ENCODE measurements around the gene FAM20C. TPM values are rescaled to one million over a fixed set of nuclear protein-coding genes. Genes with fewer than 3 reads are reported as not detected.

The FAM20C gene
- total RNA-seq, 1 experiment from 2014 or later: 35.8 TPM

DNA sequence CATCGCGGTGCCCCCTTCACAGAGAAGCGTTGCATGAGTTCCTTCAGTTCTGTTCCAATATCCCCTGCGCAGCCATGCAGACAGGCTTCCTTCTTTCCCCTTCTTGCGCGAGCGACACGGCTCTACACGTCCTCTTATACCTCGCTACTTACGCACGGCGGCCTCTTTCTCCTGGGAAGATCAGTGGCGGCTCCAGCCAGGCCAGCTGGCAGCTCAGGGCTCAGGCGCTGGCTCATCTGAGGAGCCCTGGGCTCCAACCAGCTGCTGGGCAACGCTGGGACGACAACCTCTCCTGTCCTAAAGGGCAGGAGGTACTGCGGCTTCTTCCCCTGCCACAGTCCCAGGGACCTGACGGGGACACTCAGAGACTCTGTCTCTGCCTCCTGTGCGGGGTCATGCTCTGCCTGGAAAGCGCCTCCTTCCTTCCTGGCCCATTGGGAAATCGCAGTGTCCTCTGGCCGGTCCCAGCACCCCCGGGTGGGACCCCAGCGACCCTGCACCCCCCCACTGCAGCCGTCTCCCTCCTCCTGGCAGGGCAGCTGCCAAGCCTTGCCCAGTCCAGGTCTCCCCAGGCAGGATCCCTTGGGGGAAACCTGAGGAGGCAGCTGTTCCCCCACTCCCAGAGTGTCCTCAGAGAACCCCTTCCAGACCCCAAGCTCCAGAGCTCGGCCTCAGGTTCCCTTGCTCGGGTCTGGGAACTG lies 5.0 kb upstream of the FAM20C start:
- H3K36me3 ChIP-seq (ENCODE audit: insufficient read depth, low read length, poor library complexity, severe bottlenecking): no peaks in the 10 kb centered on the region
- no peaks in the 10 kb centered on the region for H3K9me3 ChIP-seq (ENCODE audit: low read depth, low read length, poor library complexity, severe bottlenecking)
- H3K4me1 ChIP-seq (ENCODE audit: insufficient read depth, low read length, poor library complexity, severe bottlenecking): peaks cover 11% of the 10 kb centered on the region
- intact Hi-C loops (cut with micrococcal nuclease; ENCODE audit: unreplicated experiment): no loop called here
- no peak overlapping the region for H3K27ac ChIP-seq (ENCODE audit: low read depth, low read length, poor library complexity, severe bottlenecking)
- H3K4me3 ChIP-seq (ENCODE audit: low read depth, low read length, poor library complexity, severe bottlenecking): no peak overlapping the region
- ChIA-PET POLR2A (ENCODE audit: low non-redundant PET) (no interaction called here), CTCF (no interaction called here)
- TF ChIP-seq, protein P1, sequence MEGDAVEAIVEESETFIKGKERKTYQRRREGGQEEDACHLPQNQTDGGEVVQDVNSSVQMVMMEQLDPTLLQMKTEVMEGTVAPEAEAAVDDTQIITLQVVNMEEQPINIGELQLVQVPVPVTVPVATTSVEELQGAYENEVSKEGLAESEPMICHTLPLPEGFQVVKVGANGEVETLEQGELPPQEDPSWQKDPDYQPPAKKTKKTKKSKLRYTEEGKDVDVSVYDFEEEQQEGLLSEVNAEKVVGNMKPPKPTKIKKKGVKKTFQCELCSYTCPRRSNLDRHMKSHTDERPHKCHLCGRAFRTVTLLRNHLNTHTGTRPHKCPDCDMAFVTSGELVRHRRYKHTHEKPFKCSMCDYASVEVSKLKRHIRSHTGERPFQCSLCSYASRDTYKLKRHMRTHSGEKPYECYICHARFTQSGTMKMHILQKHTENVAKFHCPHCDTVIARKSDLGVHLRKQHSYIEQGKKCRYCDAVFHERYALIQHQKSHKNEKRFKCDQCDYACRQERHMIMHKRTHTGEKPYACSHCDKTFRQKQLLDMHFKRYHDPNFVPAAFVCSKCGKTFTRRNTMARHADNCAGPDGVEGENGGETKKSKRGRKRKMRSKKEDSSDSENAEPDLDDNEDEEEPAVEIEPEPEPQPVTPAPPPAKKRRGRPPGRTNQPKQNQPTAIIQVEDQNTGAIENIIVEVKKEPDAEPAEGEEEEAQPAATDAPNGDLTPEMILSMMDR (conservative IDR thresholded peaks at IDR 0.05; ENCODE audit: low read depth, low read length): no peak
- TF ChIP-seq EZH2 (IDR thresholded peaks at IDR 0.05; ENCODE audit: borderline replicate concordance, low read depth, low read length, poor library complexity, severe bottlenecking): no peak
- DNase-seq (ENCODE audit: low spot score): no peak
- no TSS peak for BruUV-seq (replicated peaks)
- no peaks in the 10 kb centered on the region for H3K27me3 ChIP-seq (replicated peaks; ENCODE audit: insufficient read depth, low read depth, low read length, poor library complexity)

- CTCF ChIA-PET: no interaction called here
- POLR2A ChIA-PET (ENCODE audit: low non-redundant PET): no interaction called here
- no TSS peak for BruUV-seq (replicated peaks)
- DNase-seq (ENCODE audit: low spot score): no peak
- no peaks in the 10 kb centered on the region for H3K27me3 ChIP-seq (replicated peaks; ENCODE audit: insufficient read depth, low read depth, low read length, poor library complexity)
- H3K9me3 ChIP-seq (ENCODE audit: low read depth, low read length, poor library complexity, severe bottlenecking): no peaks in the 10 kb centered on the region
- peaks cover 11% of the 10 kb centered on the region for H3K4me1 ChIP-seq (ENCODE audit: insufficient read depth, low read length, poor library complexity, severe bottlenecking)
- no peak overlapping the region for H3K4me3 ChIP-seq (ENCODE audit: low read depth, low read length, poor library complexity, severe bottlenecking)
- no peak overlapping the region for H3K27ac ChIP-seq (ENCODE audit: low read depth, low read length, poor library complexity, severe bottlenecking)
- H3K36me3 ChIP-seq (ENCODE audit: insufficient read depth, low read length, poor library complexity, severe bottlenecking): no peaks in the 10 kb centered on the region
- intact Hi-C loops (cut with micrococcal nuclease; ENCODE audit: unreplicated experiment): no loop called here
- no peak for TF ChIP-seq EZH2 (IDR thresholded peaks at IDR 0.05; ENCODE audit: borderline replicate concordance, low read depth, low read length, poor library complexity, severe bottlenecking)
- TF ChIP-seq, protein P1 (conservative IDR thresholded peaks at IDR 0.05; ENCODE audit: low read depth, low read length): no peak
Measured at GRCh38 chr7:188174-188573, 4.2 kb upstream of the FAM20C start.

- H3K27me3 ChIP-seq (replicated peaks; ENCODE audit: insufficient read depth, low read depth, low read length, poor library complexity): no peaks in the 10 kb centered on the region
- no peak overlapping the region for H3K4me3 ChIP-seq (ENCODE audit: low read depth, low read length, poor library complexity, severe bottlenecking)
- no peak for DNase-seq (ENCODE audit: low spot score)
- H3K4me1 ChIP-seq (ENCODE audit: insufficient read depth, low read length, poor library complexity, severe bottlenecking): peaks cover 11% of the 10 kb centered on the region
- no TSS peak for BruUV-seq (replicated peaks)
- TF ChIP-seq, protein P1 (conservative IDR thresholded peaks at IDR 0.05; ENCODE audit: low read depth, low read length): no peak
- TF ChIP-seq EZH2 (IDR thresholded peaks at IDR 0.05; ENCODE audit: borderline replicate concordance, low read depth, low read length, poor library complexity, severe bottlenecking): no peak
- no peaks in the 10 kb centered on the region for H3K9me3 ChIP-seq (ENCODE audit: low read depth, low read length, poor library complexity, severe bottlenecking)
- no peaks in the 10 kb centered on the region for H3K36me3 ChIP-seq (ENCODE audit: insufficient read depth, low read length, poor library complexity, severe bottlenecking)
- intact Hi-C loops (cut with micrococcal nuclease; ENCODE audit: unreplicated experiment): no loop called here
- ChIA-PET POLR2A (ENCODE audit: low non-redundant PET) (no interaction called here), CTCF (no interaction called here)
- H3K27ac ChIP-seq (ENCODE audit: low read depth, low read length, poor library complexity, severe bottlenecking): no peak overlapping the region
Measured at GRCh38 chr7:188727-189500, 3.5 kb upstream of the FAM20C start.

Measured in A673 (cell line).